ENCODE results near the gene ENAH. TPM values are rescaled to one million over a fixed set of nuclear protein-coding genes. Genes with fewer than 3 reads are reported as not detected.
A peak's percentile ranks its signal among the peaks of the same experiment; 100 is the strongest.

The ENAH gene
- total RNA-seq, 1 donor from 2014 or later = 265 TPM

- peak overlapping the region; percentile 79 for H3K27ac Mint-ChIP-seq (ENCODE audit: unreplicated experiment)
- TF ChIP-seq CTCF (IDR thresholded peaks at IDR 0.05; ENCODE audit: partially characterized antibody, unreplicated experiment) = no peak
- H3K27me3 Mint-ChIP-seq (ENCODE audit: unreplicated experiment) = peaks cover 11% of the 10 kb centered on the region
- DNase-seq = no peak
- peaks cover 33% of the 10 kb centered on the region for H3K4me1 Mint-ChIP-seq (ENCODE audit: low read depth, unreplicated experiment)
- H3K36me3 Mint-ChIP-seq (ENCODE audit: unreplicated experiment) = no peaks in the 10 kb centered on the region
- peak overlapping the region; percentile 35 for H3K4me3 Mint-ChIP-seq (ENCODE audit: unreplicated experiment)
- peaks cover 5% of the 10 kb centered on the region for H3K9me3 Mint-ChIP-seq (ENCODE audit: unreplicated experiment)
Observed at GRCh38 chr1:225468270-225469020, 184.5 kb downstream of the ENAH start.

- H3K36me3 Mint-ChIP-seq (ENCODE audit: unreplicated experiment) = no peaks in the 10 kb centered on the region
- H3K27me3 Mint-ChIP-seq (ENCODE audit: unreplicated experiment) = peaks cover 11% of the 10 kb centered on the region
- TF ChIP-seq CTCF (IDR thresholded peaks at IDR 0.05; ENCODE audit: partially characterized antibody, unreplicated experiment) = no peak
- peaks cover 43% of the 10 kb centered on the region for H3K4me1 Mint-ChIP-seq (ENCODE audit: low read depth, unreplicated experiment)
- DNase-seq = no peak
- H3K4me3 Mint-ChIP-seq (ENCODE audit: unreplicated experiment) = peak overlapping the region; percentile 12
- no peak overlapping the region for H3K27ac Mint-ChIP-seq (ENCODE audit: unreplicated experiment)
- peaks cover 8% of the 10 kb centered on the region for H3K9me3 Mint-ChIP-seq (ENCODE audit: unreplicated experiment)
Observed at GRCh38 chr1:225467193-225468020, 185.5 kb downstream of the ENAH start.

GRCh38 chr1:225466848-225467192 is 186.1 kb downstream of the ENAH start:
- Mint-ChIP-seq H3K9me3 (ENCODE audit: unreplicated experiment) (peaks cover 8% of the 10 kb centered on the region), H3K27me3 (ENCODE audit: unreplicated experiment) (peaks cover 11% of the 10 kb centered on the region), H3K4me3 (ENCODE audit: unreplicated experiment) (peak overlapping the region; percentile 12), H3K36me3 (ENCODE audit: unreplicated experiment) (no peaks in the 10 kb centered on the region), H3K27ac (ENCODE audit: unreplicated experiment) (no peak overlapping the region), H3K4me1 (ENCODE audit: low read depth, unreplicated experiment) (peaks cover 46% of the 10 kb centered on the region)
- TF ChIP-seq CTCF (IDR thresholded peaks at IDR 0.05; ENCODE audit: partially characterized antibody, unreplicated experiment) = no peak
- DNase-seq = no peak

- H3K4me3 Mint-ChIP-seq (ENCODE audit: unreplicated experiment) = no peak overlapping the region
- H3K27ac Mint-ChIP-seq (ENCODE audit: unreplicated experiment) = no peak overlapping the region
- DNase-seq = no peak
- peaks cover 48% of the 10 kb centered on the region for H3K4me1 Mint-ChIP-seq (ENCODE audit: low read depth, unreplicated experiment)
- H3K27me3 Mint-ChIP-seq (ENCODE audit: unreplicated experiment) = peaks cover 11% of the 10 kb centered on the region
- H3K36me3 Mint-ChIP-seq (ENCODE audit: unreplicated experiment) = no peaks in the 10 kb centered on the region
- peaks cover 8% of the 10 kb centered on the region for H3K9me3 Mint-ChIP-seq (ENCODE audit: unreplicated experiment)
- TF ChIP-seq CTCF (IDR thresholded peaks at IDR 0.05; ENCODE audit: partially characterized antibody, unreplicated experiment) = no peak
Observed at GRCh38 chr1:225465793-225466517, 187.0 kb downstream of the ENAH start.

Measured in glutamatergic neuron (in vitro differentiated cells).